ENCODE measurements around the gene ANXA4. TPM values are rescaled to one million over a fixed set of nuclear protein-coding genes. Genes with fewer than 3 reads are reported as not detected.

The ANXA4 gene
- total RNA-seq, 1 donor from 2014 or later = 122 TPM

- H3K9ac ChIP-seq (ENCODE audit: low read length) = peak overlapping the region; percentile 85
- no peaks in the 10 kb centered on the region for H3K9me3 ChIP-seq (ENCODE audit: insufficient read depth, low read depth, low read length)
- peak overlapping the region; percentile 73 for H3K4me3 Mint-ChIP-seq (ENCODE audit: unreplicated experiment)
- H3K27ac Mint-ChIP-seq (ENCODE audit: unreplicated experiment) = peak overlapping the region; percentile 100
- H3K27me3 Mint-ChIP-seq (ENCODE audit: low read depth, unreplicated experiment) = no peaks in the 10 kb centered on the region
- peaks cover 20% of the 10 kb centered on the region for H3K4me1 ChIP-seq (ENCODE audit: insufficient read depth, low read length)
- H3K27ac ChIP-seq (ENCODE audit: low read depth, low read length) = peak overlapping the region; percentile 89
- peak; percentile 69 for DNase-seq (ENCODE audit: low read depth)
- H3K36me3 Mint-ChIP-seq (ENCODE audit: low read depth, unreplicated experiment) = peaks cover 14% of the 10 kb centered on the region
- peak overlapping the region; percentile 54 for H2AFZ ChIP-seq (ENCODE audit: low read depth, low read length)
- H3K4me1 Mint-ChIP-seq (ENCODE audit: low read depth, unreplicated experiment) = peaks cover 45% of the 10 kb centered on the region
- H3K36me3 ChIP-seq (ENCODE audit: insufficient read depth, low read length) = no peaks in the 10 kb centered on the region
- H3K27me3 ChIP-seq (ENCODE audit: insufficient read depth, low read length) = no peaks in the 10 kb centered on the region
- peak overlapping the region; percentile 90 for H3K4me2 ChIP-seq (ENCODE audit: low read length)
- no peaks in the 10 kb centered on the region for H3K79me2 ChIP-seq (ENCODE audit: insufficient read depth, low read length)
- TF ChIP-seq EZH2 (IDR thresholded peaks at IDR 0.05; ENCODE audit: insufficient read depth, low read length) (no peak), CTCF (IDR thresholded peaks at IDR 0.05; ENCODE audit: insufficient read depth, low read depth, low read length) (no peak)
- no peaks in the 10 kb centered on the region for H3K9me3 Mint-ChIP-seq (ENCODE audit: unreplicated experiment)
- peak overlapping the region; percentile 62 for H3K4me3 ChIP-seq (ENCODE audit: insufficient read depth, low read depth, low read length)
- H4K20me1 ChIP-seq (ENCODE audit: insufficient read depth, low read length) = no peaks in the 10 kb centered on the region
- FAIRE-seq = no peak
These were observed 56.5 kb downstream of the ANXA4 start for GRCh38 chr2:69798290-69798908.

- H3K9ac ChIP-seq (ENCODE audit: low read length) = peak overlapping the region; percentile 85
These were observed 57.1 kb downstream of the ANXA4 start for GRCh38 chr2:69798909-69799526.

More at GRCh38 chr2:69798909-69799526, 57.1 kb downstream of the ANXA4 start:
- Mint-ChIP-seq H3K4me3 (ENCODE audit: unreplicated experiment) (peak overlapping the region; percentile 73), H3K9me3 (ENCODE audit: unreplicated experiment) (no peaks in the 10 kb centered on the region), H3K27me3 (ENCODE audit: low read depth, unreplicated experiment) (no peaks in the 10 kb centered on the region), H3K36me3 (ENCODE audit: low read depth, unreplicated experiment) (peaks cover 15% of the 10 kb centered on the region), H3K4me1 (ENCODE audit: low read depth, unreplicated experiment) (peaks cover 43% of the 10 kb centered on the region), H3K27ac (ENCODE audit: unreplicated experiment) (peak overlapping the region; percentile 100)
- H3K4me1 ChIP-seq (ENCODE audit: insufficient read depth, low read length) = peaks cover 20% of the 10 kb centered on the region
- peak overlapping the region; percentile 54 for H2AFZ ChIP-seq (ENCODE audit: low read depth, low read length)
- H3K79me2 ChIP-seq (ENCODE audit: insufficient read depth, low read length) = no peaks in the 10 kb centered on the region
- H3K27me3 ChIP-seq (ENCODE audit: insufficient read depth, low read length) = no peaks in the 10 kb centered on the region
- H4K20me1 ChIP-seq (ENCODE audit: insufficient read depth, low read length) = no peaks in the 10 kb centered on the region
- H3K9me3 ChIP-seq (ENCODE audit: insufficient read depth, low read depth, low read length) = no peaks in the 10 kb centered on the region
- peak overlapping the region; percentile 62 for H3K4me3 ChIP-seq (ENCODE audit: insufficient read depth, low read depth, low read length)
- H3K27ac ChIP-seq (ENCODE audit: low read depth, low read length) = peak overlapping the region; percentile 89
- peak; percentile 93 for DNase-seq (ENCODE audit: low read depth)
- no peak for FAIRE-seq
- peak overlapping the region; percentile 90 for H3K4me2 ChIP-seq (ENCODE audit: low read length)
- TF ChIP-seq EZH2 (IDR thresholded peaks at IDR 0.05; ENCODE audit: insufficient read depth, low read length) (no peak), CTCF (IDR thresholded peaks at IDR 0.05; ENCODE audit: insufficient read depth, low read depth, low read length) (no peak)
- no peaks in the 10 kb centered on the region for H3K36me3 ChIP-seq (ENCODE audit: insufficient read depth, low read length)

Data from astrocyte (in vitro differentiated cells and primary cell).